ENCODE results near the gene DNAAF1. TPM values are rescaled to one million over a fixed set of nuclear protein-coding genes. Genes with fewer than 3 reads are reported as not detected.

Gene DNAAF1
- total RNA-seq, 1 donor from 2014 or later = not detected

GRCh38 chr16:84194018-84194417, 48.9 kb downstream of the DNAAF1 start:
- H3K4me3 ChIP-seq (ENCODE audit: low read depth, low read length) = no peak overlapping the region
- DNase-seq (ENCODE audit: low read depth) = no peak
- TF ChIP-seq CTCF (conservative IDR thresholded peaks at IDR 0.05; ENCODE audit: low read depth, low read length) = no peak

- TF ChIP-seq CTCF (conservative IDR thresholded peaks at IDR 0.05; ENCODE audit: low read depth, low read length) = no peak
- H3K4me3 ChIP-seq (ENCODE audit: low read depth, low read length) = no peak overlapping the region
- DNase-seq (ENCODE audit: low read depth) = no peak
These were observed 49.5 kb downstream of the DNAAF1 start for GRCh38 chr16:84194470-84195200.

GRCh38 chr16:84195201-84196093, 50.3 kb downstream of the DNAAF1 start:
- no peak for TF ChIP-seq CTCF (conservative IDR thresholded peaks at IDR 0.05; ENCODE audit: low read depth, low read length)
- H3K4me3 ChIP-seq (ENCODE audit: low read depth, low read length) = no peak overlapping the region
- DNase-seq (ENCODE audit: low read depth) = no peak

GRCh38 chr16:84196101-84196500, 51.0 kb downstream of the DNAAF1 start:
- no peak overlapping the region for H3K4me3 ChIP-seq (ENCODE audit: low read depth, low read length)
- no peak for DNase-seq (ENCODE audit: low read depth)
- TF ChIP-seq CTCF (conservative IDR thresholded peaks at IDR 0.05; ENCODE audit: low read depth, low read length) = no peak

GRCh38 chr16:84196727-84197394, 51.8 kb downstream of the DNAAF1 start:
- no peak overlapping the region for H3K4me3 ChIP-seq (ENCODE audit: low read depth, low read length)
- TF ChIP-seq CTCF (conservative IDR thresholded peaks at IDR 0.05; ENCODE audit: low read depth, low read length) = no peak
- DNase-seq (ENCODE audit: low read depth) = no peak

GRCh38 chr16:84197466-84198128, 52.5 kb downstream of the DNAAF1 start:
- TF ChIP-seq CTCF (conservative IDR thresholded peaks at IDR 0.05; ENCODE audit: low read depth, low read length) = no peak
- no peak for DNase-seq (ENCODE audit: low read depth)
- H3K4me3 ChIP-seq (ENCODE audit: low read depth, low read length) = no peak overlapping the region
